ENCODE data around the gene TMEM181.
"Not testable (repeated sequence)": the region's sequence is repeated elsewhere in the genome, so short reads cannot be mapped to it uniquely, and the experiment has no call there.

The TMEM181 gene

DNA sequence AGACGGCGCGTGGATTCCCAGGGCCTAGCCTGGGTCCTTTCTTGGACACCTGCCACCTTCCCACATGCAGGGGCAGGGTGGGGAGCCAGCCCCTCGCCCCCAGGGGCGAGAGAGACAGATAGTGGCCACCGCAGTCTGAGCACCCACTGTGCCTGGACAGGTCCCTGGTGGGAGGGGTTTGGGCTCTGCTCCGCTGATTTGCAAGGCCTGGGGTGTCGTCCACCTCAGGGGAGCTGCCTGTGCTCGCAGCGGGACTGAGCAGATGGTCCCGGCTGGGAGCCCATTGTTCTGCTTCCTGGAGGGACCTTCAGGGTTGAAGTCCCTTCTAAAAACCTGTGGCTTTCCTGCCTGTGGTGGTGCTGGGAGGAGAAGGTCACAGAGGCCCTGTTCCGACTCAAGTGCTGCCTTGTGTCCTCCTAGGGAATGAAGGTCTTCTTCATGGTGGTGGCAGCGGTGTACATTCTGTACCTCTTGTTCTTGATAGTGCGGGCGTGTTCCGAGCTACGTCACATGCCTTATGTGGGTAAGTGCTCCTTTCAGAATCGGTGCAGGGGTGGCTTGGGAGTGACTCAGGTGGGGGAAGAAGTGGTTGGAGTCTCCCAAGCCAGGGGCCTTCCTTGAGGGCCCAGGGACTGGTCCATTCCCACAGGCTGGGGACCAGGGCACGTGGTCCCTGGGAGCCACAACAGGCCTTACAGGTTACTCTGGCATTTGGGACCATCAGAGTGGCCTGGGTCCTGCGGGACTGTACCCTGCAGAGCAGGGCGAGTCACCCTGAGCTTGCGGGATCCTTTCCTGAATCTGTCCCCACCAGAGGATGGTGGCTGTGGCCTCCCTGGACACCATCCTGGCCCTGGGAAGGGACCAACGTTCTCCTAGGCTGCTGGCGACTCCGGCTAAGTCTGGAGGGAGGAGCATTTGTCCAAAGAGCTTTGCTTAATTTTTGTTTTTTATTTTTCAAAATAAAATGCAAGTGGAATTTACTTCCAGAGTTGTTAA lies 65.1 kb downstream of the TMEM181 start:
- no peak for DNase-seq

DNA sequence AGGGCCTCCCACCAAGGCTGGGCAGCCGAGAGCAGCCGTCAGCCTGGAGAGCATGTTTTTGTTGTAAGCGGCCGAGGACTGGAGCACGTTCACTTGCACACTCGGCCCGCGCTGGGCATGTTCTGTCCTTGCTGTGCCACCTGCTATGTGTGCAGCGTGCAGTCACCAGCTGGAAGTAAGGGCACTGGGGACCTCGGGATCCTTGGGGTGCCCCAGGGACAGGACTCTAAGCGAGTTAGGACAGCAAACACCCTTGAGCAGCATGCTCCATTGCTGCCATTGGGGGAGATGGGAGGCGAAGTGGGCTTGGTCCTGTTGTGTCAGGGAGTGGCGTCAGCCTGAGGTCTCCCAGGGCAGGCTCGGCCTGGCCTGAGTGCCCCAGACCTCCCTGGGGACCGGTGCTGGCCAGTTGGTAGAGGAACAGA lies 66.0 kb downstream of the TMEM181 start:
- DNase-seq, result no peak

- DNase-seq, result no peak
Measured at GRCh38 chr6:158626360-158627167, 66.7 kb downstream of the TMEM181 start.

DNA sequence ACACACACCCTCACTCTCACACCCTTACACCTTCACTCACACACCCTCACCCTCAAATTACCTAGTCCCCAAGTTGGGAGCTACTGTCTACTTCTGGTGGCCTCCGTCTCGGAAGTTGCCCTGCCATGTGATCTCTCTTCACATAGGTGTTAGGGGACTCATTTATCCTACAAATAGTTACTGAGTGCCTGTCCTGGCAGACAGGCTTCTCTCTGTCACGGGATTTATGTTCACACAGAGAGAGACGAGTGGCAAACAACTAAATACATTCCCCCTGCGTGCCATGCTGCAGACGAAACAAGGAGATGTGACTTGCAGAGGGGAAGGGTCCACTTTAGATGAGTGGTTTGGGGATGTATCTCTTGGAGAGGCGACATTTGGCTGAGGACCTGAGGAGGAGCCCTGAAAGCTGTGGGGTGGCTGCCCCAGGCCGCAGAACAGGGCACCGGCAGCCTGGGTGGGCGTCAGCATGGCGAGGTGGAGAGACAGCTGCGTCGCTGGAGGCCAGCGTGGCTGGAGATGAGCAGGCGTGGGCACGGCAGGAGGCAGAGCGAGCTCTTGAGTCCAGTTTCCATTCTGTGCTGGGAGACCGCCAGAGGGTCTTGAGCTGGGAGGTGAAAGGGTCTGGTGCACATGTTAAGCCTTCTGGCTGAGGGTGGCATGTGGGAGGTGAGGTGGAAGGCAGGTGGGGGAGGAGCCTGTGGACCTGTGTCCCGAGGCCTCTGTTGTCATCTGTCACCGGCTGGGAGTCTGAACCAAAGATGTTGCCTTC lies 67.5 kb downstream of the TMEM181 start:
- no peak for DNase-seq

GRCh38 chr6:158627940-158628211 lies 68.0 kb downstream of the TMEM181 start:
- no peak for DNase-seq

DNA sequence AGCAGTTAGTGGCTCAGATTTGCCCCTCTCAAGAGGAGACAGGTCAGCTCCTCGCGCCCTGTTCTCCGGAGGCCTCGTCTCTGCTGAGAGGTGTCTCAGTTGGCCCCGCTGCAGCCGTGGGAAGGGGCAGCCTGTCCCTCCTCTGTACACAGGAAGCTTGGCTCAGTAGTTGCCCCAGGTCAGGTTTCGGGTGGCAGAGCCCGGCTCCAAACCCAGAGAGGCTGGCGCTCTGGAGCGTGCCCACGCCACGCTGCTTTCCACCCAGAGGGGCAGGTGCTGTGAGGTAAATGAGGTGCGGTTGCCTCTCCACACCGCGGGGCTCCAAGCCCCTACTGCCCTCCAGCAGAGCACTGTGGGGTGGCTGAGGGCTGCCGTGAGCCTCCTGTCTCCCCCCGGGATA lies 68.7 kb downstream of the TMEM181 start:
- no peak for DNase-seq

GRCh38 chr6:158629367-158630221 lies 69.7 kb downstream of the TMEM181 start:
- no peak for DNase-seq

DNA sequence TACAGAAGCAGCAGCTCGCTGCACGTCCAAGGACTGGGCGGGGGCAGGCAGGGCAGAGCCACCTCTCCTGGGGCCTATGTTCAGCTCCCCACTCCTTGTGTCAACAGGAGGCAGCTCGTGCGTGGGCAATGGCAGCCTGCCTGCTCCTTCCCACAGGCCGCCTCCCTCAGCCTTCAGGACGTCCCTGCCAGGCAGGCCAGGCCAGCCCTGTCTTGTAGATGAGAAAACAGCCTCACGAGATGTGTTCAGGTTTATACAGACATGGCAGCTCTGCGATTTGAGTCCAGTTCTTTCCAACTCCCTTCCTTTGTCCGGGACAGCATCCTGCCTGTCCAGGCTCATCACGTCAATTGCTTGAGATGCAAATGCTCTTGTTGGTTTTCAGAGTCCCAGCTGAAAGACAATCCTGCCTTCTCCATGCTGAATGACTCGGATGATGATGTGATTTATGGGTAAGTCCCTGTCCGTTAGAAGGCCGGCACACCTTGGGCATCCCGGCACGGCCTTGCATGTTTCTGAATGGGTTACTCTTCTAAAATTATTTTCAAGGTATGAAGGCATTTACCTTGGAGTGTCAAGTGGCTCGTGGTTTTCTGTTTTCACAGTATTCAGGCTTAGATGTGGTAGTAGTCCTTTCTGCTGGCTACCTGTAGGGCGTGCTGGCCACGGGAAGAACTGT lies 71.2 kb downstream of the TMEM181 start:
- no peak for DNase-seq

- DNase-seq, result peak; percentile 67 to 86 (median 72)
Measured at GRCh38 chr6:158631678-158632537, 72.0 kb downstream of the TMEM181 start.

- not testable (repeated sequence) for DNase-seq
Measured at GRCh38 chr6:158632538-158633119, 72.7 kb downstream of the TMEM181 start.

DNA sequence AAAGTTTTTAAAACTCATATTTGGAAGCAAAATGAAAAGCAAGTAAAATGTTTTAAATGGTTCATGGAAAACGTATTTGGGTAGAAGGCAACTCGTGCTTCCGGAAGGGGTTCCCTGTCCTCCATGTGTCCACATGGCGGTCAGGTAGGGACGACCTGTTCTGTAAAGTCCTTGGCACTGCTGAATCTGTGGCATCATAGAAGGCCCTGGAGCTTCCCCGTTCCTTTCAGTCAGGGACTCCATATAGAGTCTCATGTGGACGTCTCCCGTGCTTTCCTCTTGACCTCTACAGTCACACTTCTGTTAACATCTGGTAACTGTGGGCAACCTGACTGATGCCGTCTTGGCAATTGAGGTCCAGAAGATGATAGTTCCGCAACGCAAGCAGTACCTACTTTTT lies 73.2 kb downstream of the TMEM181 start:
- DNase-seq, result no peak

- DNase-seq, result no peak
Measured at GRCh38 chr6:158634695-158635426, 75.0 kb downstream of the TMEM181 start.

DNA sequence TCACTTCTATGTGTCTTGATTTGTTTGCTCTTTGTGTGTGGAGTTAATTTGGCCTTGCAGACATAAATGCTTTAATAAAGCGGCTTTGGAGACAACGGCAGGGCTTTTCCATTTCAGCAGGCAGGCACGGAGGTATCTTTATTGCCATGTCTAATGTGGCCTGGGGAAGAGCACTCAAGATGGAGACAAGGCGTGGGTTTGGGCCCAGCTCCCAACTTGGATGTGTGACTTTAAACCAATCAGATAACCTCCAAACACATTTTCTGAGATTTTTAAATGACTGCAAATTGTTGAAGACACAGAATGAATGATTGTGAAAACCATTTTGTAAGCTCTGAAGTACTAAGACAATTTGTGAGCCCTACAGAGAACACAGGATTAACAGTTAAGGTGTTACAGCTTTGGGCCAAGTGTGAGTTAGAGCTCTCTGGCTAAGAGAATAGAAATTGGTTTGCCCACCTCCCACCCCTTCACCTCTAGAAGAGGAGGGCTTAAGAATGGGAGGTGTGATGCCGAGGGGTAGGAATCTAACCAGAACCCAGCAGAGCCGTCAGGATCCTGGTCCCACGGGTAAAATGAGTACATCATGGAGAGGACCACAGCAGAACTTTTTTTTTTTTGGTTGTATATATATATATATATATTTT lies 75.7 kb downstream of the TMEM181 start:
- no peak for DNase-seq

- DNase-seq, result no peak
Measured at GRCh38 chr6:158636778-158637177, 76.9 kb downstream of the TMEM181 start.

DNA sequence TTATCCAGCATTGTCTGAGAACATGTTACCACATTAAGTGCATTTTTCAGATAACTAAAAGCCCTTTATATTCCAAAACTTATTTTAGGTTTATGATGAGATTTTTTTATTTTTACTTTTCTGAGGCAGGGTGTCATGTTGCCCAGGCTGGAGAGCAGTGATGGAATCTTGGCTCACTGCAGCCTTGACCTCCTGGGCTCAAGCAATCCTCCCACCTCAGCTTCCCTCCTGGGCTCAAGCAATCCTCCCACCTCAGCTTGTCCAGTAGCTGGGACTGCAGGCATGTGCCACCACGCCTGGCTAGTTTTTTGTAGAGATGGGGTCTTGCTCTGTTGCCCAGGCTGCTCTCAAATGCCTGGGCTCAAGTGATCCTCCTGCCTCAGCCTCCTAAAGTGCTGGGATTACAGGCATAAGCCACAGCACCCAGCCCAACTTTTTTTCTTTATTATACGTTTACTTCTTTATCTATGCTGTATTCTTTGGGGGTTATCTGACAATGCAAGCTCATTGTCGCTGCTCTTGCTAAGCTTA lies 78.5 kb downstream of the TMEM181 start:
- DNase-seq, result no peak

DNA sequence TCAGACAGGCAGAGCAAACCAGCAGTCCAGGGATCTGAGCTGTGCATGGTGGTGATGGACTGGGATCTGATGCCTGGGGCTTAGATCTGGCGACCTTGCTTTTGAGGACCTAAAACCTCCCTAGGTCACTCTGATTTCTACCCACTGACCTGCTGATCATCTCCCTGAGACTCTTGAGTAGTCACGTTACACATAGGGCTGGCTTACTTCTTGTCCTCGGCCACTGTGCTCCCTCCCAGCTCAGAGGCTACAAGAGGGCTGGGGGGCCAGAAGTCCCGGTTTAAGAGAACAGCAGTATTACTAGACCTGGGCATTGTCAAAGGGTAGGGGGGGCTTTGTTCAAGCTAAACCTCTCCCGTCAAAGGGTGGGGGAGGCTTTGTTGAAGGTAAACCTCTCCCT lies 79.2 kb downstream of the TMEM181 start:
- DNase-seq, result no peak

GRCh38 chr6:158640519-158640918 lies 80.6 kb downstream of the TMEM181 start:
- DNase-seq, result no peak

GRCh38 chr6:158642097-158642601 lies 82.3 kb downstream of the TMEM181 start:
- DNase-seq, result no peak

Data from suppressor macrophage (primary cell).